Memory B cell (primary cell): Measurements from ENCODE around the gene DENND10.
"Not testable (repeated sequence)": the region's sequence is repeated elsewhere in the genome, so short reads cannot be mapped to it uniquely, and the experiment has no call there.

Experiments used
- ATAC-seq: fragments of 150-1000 bp; cut with Tn5 transposase; 2 replicates; pipeline ENCODE4 v1.10.0; 2021; ENCODE audit warnings: low read depth, mild to moderate bottlenecking, moderate library complexity
- DNase-seq, 2 donors: peaks; one replicate each; pipeline ENCODE4 v3.0.0; 2022; ENCODE audit warnings: low spot score in 2 of 2
- H3K27ac Mint-ChIP-seq: one replicate; pipeline ENCODE4 v1.8.0; 2022; ENCODE audit warnings: mild to moderate bottlenecking, moderate library complexity, mixed read lengths
- H3K27me3 Mint-ChIP-seq: one replicate; pipeline ENCODE4 v1.8.0; 2022; ENCODE audit warnings: mixed read lengths
- H3K36me3 Mint-ChIP-seq: one replicate; pipeline ENCODE4 v1.8.0; 2022; ENCODE audit warnings: mild to moderate bottlenecking, mixed read lengths
- H3K4me1 Mint-ChIP-seq: one replicate; pipeline ENCODE4 v1.8.0; 2022; ENCODE audit warnings: mixed read lengths
- H3K4me3 Mint-ChIP-seq: one replicate; pipeline ENCODE4 v1.8.0; 2022; ENCODE audit warnings: mild to moderate bottlenecking, moderate library complexity, mixed read lengths
- H3K9me3 Mint-ChIP-seq: one replicate; pipeline ENCODE4 v1.8.0; 2022; ENCODE audit warnings: mixed read lengths

DENND10 gene

GRCh38 chr10:119180850-119181400 is 77.0 kb downstream of the DENND10 start:
- not testable (repeated sequence) for H3K36me3 Mint-ChIP-seq, H3K4me3 Mint-ChIP-seq, H3K27ac Mint-ChIP-seq, DNase-seq, H3K9me3 Mint-ChIP-seq, H3K27me3 Mint-ChIP-seq, ATAC-seq
- H3K4me1 Mint-ChIP-seq, result peaks cover 12% of the 10 kb centered on the region

GRCh38 chr10:119183664-119184412 is 79.9 kb downstream of the DENND10 start:
- no peaks in the 10 kb centered on the region for H3K9me3 Mint-ChIP-seq
- DNase-seq (no peak), ATAC-seq (no peak)
- H3K4me3 Mint-ChIP-seq, result no peak overlapping the region
- no peaks in the 10 kb centered on the region for H3K27me3 Mint-ChIP-seq
- H3K4me1 Mint-ChIP-seq, result peaks cover 5% of the 10 kb centered on the region
- H3K27ac Mint-ChIP-seq, result no peak overlapping the region
- H3K36me3 Mint-ChIP-seq, result no peaks in the 10 kb centered on the region
